ENCODE measurements around the gene TRMT11. TPM values are rescaled to one million over a fixed set of nuclear protein-coding genes. Genes with fewer than 3 reads are reported as not detected.

TRMT11 gene
- total and polyA plus RNA-seq, 10 of the 15 experiments (the other 5 are each of a cell fraction or from before 2014, with no cell fraction given) = 34.0 to 81.1 (median 43.7) TPM

GRCh38 chr6:125944896-125945295 is 41.4 kb upstream of the TRMT11 start:
- Histone ChIP-seq H3K4me1 (ENCODE audit: control insufficient read depth, insufficient read depth, low read length) (no peaks in the 10 kb centered on the region), H2AFZ (ENCODE audit: control insufficient read depth, low read depth, low read length) (no peak overlapping the region), H3K9ac (ENCODE audit: control insufficient read depth, insufficient read depth, low read length) (no peak overlapping the region), H3K9me3 (replicated peaks; ENCODE audit: control insufficient read depth, insufficient read depth, low read length) (no peaks in the 10 kb centered on the region), H3K27ac (ENCODE audit: control insufficient read depth, insufficient read depth) (no peak overlapping the region), H4K20me1 (ENCODE audit: control insufficient read depth, insufficient read depth) (no peaks in the 10 kb centered on the region), H3K4me3 (no peak overlapping the region), H3K79me2 (ENCODE audit: control insufficient read depth, insufficient read depth, low read length) (no peaks in the 10 kb centered on the region), H3K36me3 (ENCODE audit: control insufficient read depth in 2 of 2, insufficient read depth in 2 of 2, low read length in 1 of 2) (no peaks in the 10 kb centered on the region), H3K27me3 (replicated peaks in 1 of 2; ENCODE audit: control insufficient read depth in 2 of 2, insufficient read depth in 2 of 2, low read length in 1 of 2) (no peaks in the 10 kb centered on the region), H3K4me2 (ENCODE audit: control insufficient read depth, insufficient read depth) (no peak overlapping the region)
- ATAC-seq (no peak), FAIRE-seq (no peak), DNase-seq (ENCODE audit: low read depth, low spot score) (no peak)
- TF ChIP-seq, protein P1, sequence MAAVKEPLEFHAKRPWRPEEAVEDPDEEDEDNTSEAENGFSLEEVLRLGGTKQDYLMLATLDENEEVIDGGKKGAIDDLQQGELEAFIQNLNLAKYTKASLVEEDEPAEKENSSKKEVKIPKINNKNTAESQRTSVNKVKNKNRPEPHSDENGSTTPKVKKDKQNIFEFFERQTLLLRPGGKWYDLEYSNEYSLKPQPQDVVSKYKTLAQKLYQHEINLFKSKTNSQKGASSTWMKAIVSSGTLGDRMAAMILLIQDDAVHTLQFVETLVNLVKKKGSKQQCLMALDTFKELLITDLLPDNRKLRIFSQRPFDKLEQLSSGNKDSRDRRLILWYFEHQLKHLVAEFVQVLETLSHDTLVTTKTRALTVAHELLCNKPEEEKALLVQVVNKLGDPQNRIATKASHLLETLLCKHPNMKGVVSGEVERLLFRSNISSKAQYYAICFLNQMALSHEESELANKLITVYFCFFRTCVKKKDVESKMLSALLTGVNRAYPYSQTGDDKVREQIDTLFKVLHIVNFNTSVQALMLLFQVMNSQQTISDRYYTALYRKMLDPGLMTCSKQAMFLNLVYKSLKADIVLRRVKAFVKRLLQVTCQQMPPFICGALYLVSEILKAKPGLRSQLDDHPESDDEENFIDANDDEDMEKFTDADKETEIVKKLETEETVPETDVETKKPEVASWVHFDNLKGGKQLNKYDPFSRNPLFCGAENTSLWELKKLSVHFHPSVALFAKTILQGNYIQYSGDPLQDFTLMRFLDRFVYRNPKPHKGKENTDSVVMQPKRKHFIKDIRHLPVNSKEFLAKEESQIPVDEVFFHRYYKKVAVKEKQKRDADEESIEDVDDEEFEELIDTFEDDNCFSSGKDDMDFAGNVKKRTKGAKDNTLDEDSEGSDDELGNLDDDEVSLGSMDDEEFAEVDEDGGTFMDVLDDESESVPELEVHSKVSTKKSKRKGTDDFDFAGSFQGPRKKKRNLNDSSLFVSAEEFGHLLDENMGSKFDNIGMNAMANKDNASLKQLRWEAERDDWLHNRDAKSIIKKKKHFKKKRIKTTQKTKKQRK (IDR thresholded peaks at IDR 0.05; ENCODE audit: low read depth, low read length) = no peak
- TF ChIP-seq CEBPB (IDR thresholded peaks at IDR 0.05; ENCODE audit: borderline replicate concordance in 1 of 2, low read depth in 2 of 2, low read length in 2 of 2) (no peak), EZH2 (IDR thresholded peaks at IDR 0.05; ENCODE audit: borderline replicate concordance, control insufficient read depth, low read depth, low read length) (no peak), JUND (IDR thresholded peaks at IDR 0.05; ENCODE audit: low read depth, low read length) (no peak), STAT3 (IDR thresholded peaks at IDR 0.05; ENCODE audit: low read depth, low read length) (no peak), RUNX3 (IDR thresholded peaks at IDR 0.05; ENCODE audit: low read length) (no peak), ATF7 (IDR thresholded peaks at IDR 0.05; ENCODE audit: low read depth) (no peak), POU2F2 (IDR thresholded peaks at IDR 0.05; ENCODE audit: borderline replicate concordance, low read depth, low read length) (no peak), BCL11A (IDR thresholded peaks at IDR 0.05; ENCODE audit: low read depth, low read length) (no peak), TAF1 (IDR thresholded peaks at IDR 0.05; ENCODE audit: borderline replicate concordance, low read depth, low read length) (no peak), HDAC6 (IDR thresholded peaks at IDR 0.05; ENCODE audit: unreplicated experiment) (no peak)
- in situ Hi-C loops (cut with MboI) = no loop called here
- CTCF ChIA-PET = interaction anchor here (2.3 to 3.1 kb wide), 2 partner anchors 9 to 11 kb away, joined by 9 to 10 read pairs; partner anchors contain the start of gene HINT3
- no TSS peak for BruUV-seq (replicated peaks)
- intact Hi-C loops (cut with micrococcal nuclease; ENCODE audit: unreplicated experiment) = no loop called here
- 35% methylated on average over 1 of the region's 1 CpG for WGBS (ENCODE audit: insufficient coverage, insufficient replicate concordance, low lambda C conversion rate, missing lambda C conversion rate)
- POLR2A ChIA-PET = no interaction called here
- RAD21 ChIA-PET (ENCODE audit: unreplicated experiment) = no interaction called here
- SMC1A ChIA-PET (ENCODE audit: uncharacterized antibody, unreplicated experiment) = interaction anchor here (0.7 to 1.5 kb wide), 3 partner anchors 8 to 37 kb away, joined by 3 read pairs; no protein-coding TSS in a partner anchor
